GM12878 (cell line): ENCODE data around the gene KCNV2. TPM values are rescaled to one million over a fixed set of nuclear protein-coding genes. Genes with fewer than 3 reads are reported as not detected.

Experiments
- ATAC-seq: fragments of 200-7000 bp; cut with Tn5 transposase; 3 replicates; pipeline ENCODE4 v1.9.1; 2020; ENCODE audit warnings: mild to moderate bottlenecking, moderate library complexity
- BruUV-seq: library from RNA; stranded (reverse); fragments of 400-500 nt; replicated peaks from 2 replicates; lab custom pipeline; 2021; lab: Mats Ljungman, UMichigan
- CTCF ChIA-PET: fragments of 300-600 bp; sonication (Branson Sonifier 250); formaldehyde crosslinking; extraction: SDS; loops from one replicate; lab custom pipeline; 2021; ENCODE audit warnings: inconsistent platforms; lab: Yijun Ruan, JAX
- POLR2A ChIA-PET: fragments of 350-600 bp; formaldehyde crosslinking; extraction: SDS; loops from one replicate; lab custom pipeline; 2021; ENCODE audit warnings: inconsistent platforms; lab: Charles Lee
- RAD21 ChIA-PET: fragments of 300-600 bp; sonication (Branson Sonifier 250); formaldehyde crosslinking; loops from one replicate; lab custom pipeline; 2023; ENCODE audit warnings: antibody characterized with exemption; ENCODE audit not compliant: unreplicated experiment; lab: Charles Lee
- SMC1A ChIA-PET: fragments of 300-600 bp; sonication (Branson Sonifier 250); formaldehyde crosslinking; loops from one replicate; lab custom pipeline; 2023; ENCODE audit not compliant: unreplicated experiment, uncharacterized antibody; lab: Charles Lee
- DNase-seq: peaks from one replicate; pipeline ENCODE4 v3.0.0-alpha.2; 2011; ENCODE audit warnings: low read depth, low spot score
- FAIRE-seq: peaks from 3 replicates; lab custom pipeline; 2011; peaks lifted over from hg19 to GRCh38; lab: Jason Lieb, UNC
- H2AFZ ChIP-seq: 2 replicates; pipeline ENCODE4 v1.6.0; 2011; ENCODE audit warnings: low read depth, low read length, control low read depth; ENCODE audit not compliant: control insufficient read depth
- H3K27ac ChIP-seq: 2 replicates; pipeline ENCODE4 v1.5.1; 2011; ENCODE audit warnings: control low read depth; ENCODE audit not compliant: control insufficient read depth, insufficient read depth
- H3K27me3 ChIP-seq, 2 experiments: replicated peaks in 1 of 2; 2 replicates each; pipeline versions ENCODE4 v1.6.0 to v1.6.1; 2011; ENCODE audit warnings: low read length in 1 of 2; ENCODE audit not compliant: control insufficient read depth in 2 of 2, insufficient read depth in 2 of 2
- H3K36me3 ChIP-seq, 2 experiments: 2 replicates each; pipeline ENCODE4 v1.5.1; 2011; ENCODE audit warnings: low read length in 1 of 2; ENCODE audit not compliant: control insufficient read depth in 2 of 2, insufficient read depth in 2 of 2
- H3K4me1 ChIP-seq: 2 replicates; pipeline ENCODE4 v1.6.1; 2011; ENCODE audit warnings: mild to moderate bottlenecking, low read length, moderate library complexity, mixed read lengths; ENCODE audit not compliant: control insufficient read depth, insufficient read depth
- H3K4me2 ChIP-seq: 2 replicates; pipeline ENCODE4 v1.6.0; 2011; ENCODE audit warnings: control low read depth; ENCODE audit not compliant: control insufficient read depth, insufficient read depth
- H3K4me3 ChIP-seq: fragments of 200-600 bp; sonication (generic); 2 replicates; pipeline ENCODE4 v1.5.1; 2016
- H3K79me2 ChIP-seq: 2 replicates; pipeline ENCODE4 v1.6.0; 2011; ENCODE audit warnings: low read length; ENCODE audit not compliant: control insufficient read depth, insufficient read depth
- H3K9ac ChIP-seq: 2 replicates; pipeline ENCODE4 v1.8.0; 2011; ENCODE audit warnings: low read length, control low read depth, mixed read lengths; ENCODE audit not compliant: control insufficient read depth, insufficient read depth
- H3K9me3 ChIP-seq: replicated peaks from 3 replicates; pipeline ENCODE4 v1.5.1; 2011; ENCODE audit warnings: mild to moderate bottlenecking, low read length; ENCODE audit not compliant: control insufficient read depth, insufficient read depth
- H4K20me1 ChIP-seq: 2 replicates; pipeline ENCODE4 v1.6.0; 2011; ENCODE audit not compliant: control insufficient read depth, insufficient read depth
- BCL11A ChIP-seq: IDR thresholded peaks from 2 replicates; pipeline ENCODE4 v1.6.1; 2011; ENCODE audit warnings: low read depth, low read length
- CHD1 ChIP-seq: IDR thresholded peaks from 2 replicates; pipeline ENCODE4 v1.6.1; 2012; ENCODE audit warnings: low read depth, low read length, improper control_type of control experiment
- EGR1 ChIP-seq, 2 experiments: IDR thresholded peaks; 1 replicate in 1 of 2; 2 replicates in 1 of 2; pipeline ENCODE4 v1.6.1; 2011 to 2012; ENCODE audit warnings: low read depth in 2 of 2, low read length in 2 of 2, borderline replicate concordance in 1 of 2, mild to moderate bottlenecking in 1 of 2, moderate library complexity in 1 of 2
- ESRRA ChIP-seq: IDR thresholded peaks from 2 replicates; pipeline ENCODE4 v1.6.1; 2012; ENCODE audit warnings: mild to moderate bottlenecking, low read length, improper control_type of control experiment
- FOXM1 ChIP-seq: IDR thresholded peaks from 2 replicates; pipeline ENCODE4 v1.6.1; 2012; ENCODE audit warnings: low read depth, mild to moderate bottlenecking, inconsistent platforms, low read length, moderate library complexity
- HDAC6 ChIP-seq: fragments of 200-600 bp; sonication (generic); IDR thresholded peaks from one replicate; pipeline ENCODE4 v1.8.0; 2017; ENCODE audit warnings: antibody characterized with exemption; ENCODE audit not compliant: unreplicated experiment
- HDGF ChIP-seq: fragments of 450-650 bp; IDR thresholded peaks from 2 replicates; pipeline ENCODE4 v1.6.1; 2016; ENCODE audit warnings: antibody characterized with exemption
- LARP7 ChIP-seq: fragments of 450-650 bp; IDR thresholded peaks from 2 replicates; pipeline ENCODE4 v1.6.1; 2017; ENCODE audit warnings: mild to moderate bottlenecking
- MTA2 ChIP-seq: fragments of 450-650 bp; IDR thresholded peaks from 2 replicates; pipeline ENCODE4 v1.6.1; 2016; ENCODE audit warnings: low read depth, mild to moderate bottlenecking, moderate library complexity
- MYC ChIP-seq: IDR thresholded peaks from 2 replicates; pipeline ENCODE4 v1.6.1; 2011; ENCODE audit warnings: mild to moderate bottlenecking, low read length, moderate library complexity, inconsistent platforms; ENCODE audit not compliant: insufficient read depth, insufficient replicate concordance, insufficient read length, severe bottlenecking
- NR2C1 ChIP-seq: fragments of 450-650 bp; IDR thresholded peaks from 2 replicates; pipeline ENCODE4 v1.6.1; 2017; ENCODE audit warnings: antibody characterized with exemption, mild to moderate bottlenecking, moderate library complexity
- RAD51 ChIP-seq: fragments of 450-650 bp; IDR thresholded peaks from 2 replicates; pipeline ENCODE4 v1.6.1; 2016; ENCODE audit warnings: moderate library complexity, mild to moderate bottlenecking, inconsistent platforms
- RBBP5 ChIP-seq: fragments of 200-600 bp; sonication (generic); conservative IDR thresholded peaks from 2 replicates; pipeline ENCODE4 v1.6.1; 2016
- SMAD5 ChIP-seq: IDR thresholded peaks from 2 replicates; pipeline ENCODE4 v1.6.1; 2016; ENCODE audit warnings: antibody characterized with exemption, low read depth
- SMC3 ChIP-seq: IDR thresholded peaks from 2 replicates; pipeline ENCODE4 v1.6.1; 2011; ENCODE audit warnings: low read length, improper control_type of control experiment, borderline replicate concordance
- TBL1XR1 ChIP-seq: IDR thresholded peaks from 2 replicates; pipeline ENCODE4 v1.6.1; 2012; ENCODE audit warnings: low read depth, low read length, improper control_type of control experiment
- ZNF274 ChIP-seq: IDR thresholded peaks from one replicate; pipeline ENCODE4 v1.8.0; 2011; ENCODE audit not compliant: insufficient read length, insufficient read depth
- ZNF622 ChIP-seq: fragments of 450-650 bp; IDR thresholded peaks from 2 replicates; pipeline ENCODE4 v1.6.1; 2017; ENCODE audit warnings: mild to moderate bottlenecking, inconsistent platforms
- WGBS: methylation state at CpG from one replicate; pipeline ENCODE4 v1.1.6; 2016; ENCODE audit warnings: low lambda C conversion rate; ENCODE audit not compliant: insufficient replicate concordance, insufficient coverage; ENCODE audit errors: missing lambda C conversion rate; 5-methylcytosine and 5-hydroxymethylcytosine counted together
- in situ Hi-C: fragments of 300-500 bp; cut with MboI; formaldehyde crosslinking; loops from 9 replicates; pipeline ENCODE4 v1.14.3; 2018; ENCODE audit warnings: mixed read lengths
- intact Hi-C: fragments of 100-400 bp; cut with micrococcal nuclease; formaldehyde crosslinking; loops from one replicate; pipeline ENCODE4 v1.14.2; 2022; ENCODE audit not compliant: unreplicated experiment
- polyA plus RNA-seq, 11 experiments: library from polyadenylated mRNA; depleted of rRNA in 4 of 11; unstranded in 6 of 11; stranded (reverse) in 5 of 11; fragments of >200 nt; fragmentation: Nextera tagmentation in 4 of 11; fragmentation: Illumina TruSeq in 1 of 11; extraction: Ambion mirVana in 4 of 11; extraction: Trizol in 1 of 11; gene quantifications; 1 replicate in 1 of 11; 2 replicates in 10 of 11; pipeline versions ENCODE4 v1.2.1 to v1.2.3, GENCODE V29; 2011 to 2016; ENCODE audit warnings: inconsistent platforms in 2 of 11, missing spikeins in 2 of 11, low read depth in 1 of 11
- total RNA-seq, 4 experiments: library from RNA; depleted of rRNA in 3 of 4; stranded (reverse); fragments of >200 nt in 3 of 4; fragmentation: Illumina TruSeq in 1 of 4; extraction: Trizol in 1 of 4; gene quantifications; 2 replicates each; pipeline versions ENCODE4 v1.2.1 to v1.2.3, GENCODE V29; 2013 to 2021
- TF ChIP-seq, protein P1 (sequence below): fragments of 450-650 bp; IDR thresholded peaks from 2 replicates; pipeline ENCODE4 v1.6.1; 2017; ENCODE audit warnings: antibody characterized with exemption, mild to moderate bottlenecking, moderate library complexity
- TF ChIP-seq, protein P2 (sequence below): fragments of 450-650 bp; formaldehyde crosslinking; IDR thresholded peaks from 2 replicates; pipeline ENCODE4 v1.4.0; 2020; ENCODE audit warnings: mild to moderate bottlenecking, moderate library complexity

KCNV2 gene
- total and polyA plus RNA-seq, 10 of the 15 experiments (the other 5 are each of a cell fraction or from before 2014, with no cell fraction given), result 0.04 to 0.37 (median 0.09) TPM; not detected in 4

GRCh38 chr9:2676466-2676865 is 40.8 kb upstream of the KCNV2 start:
- DNase-seq (no peak), FAIRE-seq (no peak), ATAC-seq (no peak)
- Histone ChIP-seq H3K36me3 (no peaks in the 10 kb centered on the region), H3K9me3 (no peaks in the 10 kb centered on the region), H3K4me3 (no peak overlapping the region), H3K27ac (no peak overlapping the region), H3K4me2 (no peak overlapping the region), H3K9ac (no peak overlapping the region), H3K4me1 (no peaks in the 10 kb centered on the region), H3K27me3 (no peaks in the 10 kb centered on the region), H4K20me1 (no peaks in the 10 kb centered on the region), H3K79me2 (no peaks in the 10 kb centered on the region), H2AFZ (no peak overlapping the region)
- ChIA-PET CTCF (no interaction called here), POLR2A (no interaction called here), RAD21 (no interaction called here), SMC1A (no interaction called here)
- TF ChIP-seq MTA2 (no peak), RBBP5 (no peak), HDGF (no peak), EGR1 (IDR thresholded peaks at IDR 0.05; ENCODE audit: borderline replicate concordance in 1 of 2, low read depth in 2 of 2, low read length in 2 of 2) (no peak), RAD51 (no peak), NR2C1 (no peak), FOXM1 (no peak), HDAC6 (no peak), TBL1XR1 (no peak), LARP7 (no peak), ZNF274 (no peak), MYC (no peak), CHD1 (no peak), SMAD5 (no peak), SMC3 (no peak), BCL11A (no peak), ZNF622 (no peak), ESRRA (no peak)
- TF ChIP-seq, protein P1, sequence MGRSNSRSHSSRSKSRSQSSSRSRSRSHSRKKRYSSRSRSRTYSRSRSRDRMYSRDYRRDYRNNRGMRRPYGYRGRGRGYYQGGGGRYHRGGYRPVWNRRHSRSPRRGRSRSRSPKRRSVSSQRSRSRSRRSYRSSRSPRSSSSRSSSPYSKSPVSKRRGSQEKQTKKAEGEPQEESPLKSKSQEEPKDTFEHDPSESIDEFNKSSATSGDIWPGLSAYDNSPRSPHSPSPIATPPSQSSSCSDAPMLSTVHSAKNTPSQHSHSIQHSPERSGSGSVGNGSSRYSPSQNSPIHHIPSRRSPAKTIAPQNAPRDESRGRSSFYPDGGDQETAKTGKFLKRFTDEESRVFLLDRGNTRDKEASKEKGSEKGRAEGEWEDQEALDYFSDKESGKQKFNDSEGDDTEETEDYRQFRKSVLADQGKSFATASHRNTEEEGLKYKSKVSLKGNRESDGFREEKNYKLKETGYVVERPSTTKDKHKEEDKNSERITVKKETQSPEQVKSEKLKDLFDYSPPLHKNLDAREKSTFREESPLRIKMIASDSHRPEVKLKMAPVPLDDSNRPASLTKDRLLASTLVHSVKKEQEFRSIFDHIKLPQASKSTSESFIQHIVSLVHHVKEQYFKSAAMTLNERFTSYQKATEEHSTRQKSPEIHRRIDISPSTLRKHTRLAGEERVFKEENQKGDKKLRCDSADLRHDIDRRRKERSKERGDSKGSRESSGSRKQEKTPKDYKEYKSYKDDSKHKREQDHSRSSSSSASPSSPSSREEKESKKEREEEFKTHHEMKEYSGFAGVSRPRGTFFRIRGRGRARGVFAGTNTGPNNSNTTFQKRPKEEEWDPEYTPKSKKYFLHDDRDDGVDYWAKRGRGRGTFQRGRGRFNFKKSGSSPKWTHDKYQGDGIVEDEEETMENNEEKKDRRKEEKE, result no peak
- TF ChIP-seq, protein P2, sequence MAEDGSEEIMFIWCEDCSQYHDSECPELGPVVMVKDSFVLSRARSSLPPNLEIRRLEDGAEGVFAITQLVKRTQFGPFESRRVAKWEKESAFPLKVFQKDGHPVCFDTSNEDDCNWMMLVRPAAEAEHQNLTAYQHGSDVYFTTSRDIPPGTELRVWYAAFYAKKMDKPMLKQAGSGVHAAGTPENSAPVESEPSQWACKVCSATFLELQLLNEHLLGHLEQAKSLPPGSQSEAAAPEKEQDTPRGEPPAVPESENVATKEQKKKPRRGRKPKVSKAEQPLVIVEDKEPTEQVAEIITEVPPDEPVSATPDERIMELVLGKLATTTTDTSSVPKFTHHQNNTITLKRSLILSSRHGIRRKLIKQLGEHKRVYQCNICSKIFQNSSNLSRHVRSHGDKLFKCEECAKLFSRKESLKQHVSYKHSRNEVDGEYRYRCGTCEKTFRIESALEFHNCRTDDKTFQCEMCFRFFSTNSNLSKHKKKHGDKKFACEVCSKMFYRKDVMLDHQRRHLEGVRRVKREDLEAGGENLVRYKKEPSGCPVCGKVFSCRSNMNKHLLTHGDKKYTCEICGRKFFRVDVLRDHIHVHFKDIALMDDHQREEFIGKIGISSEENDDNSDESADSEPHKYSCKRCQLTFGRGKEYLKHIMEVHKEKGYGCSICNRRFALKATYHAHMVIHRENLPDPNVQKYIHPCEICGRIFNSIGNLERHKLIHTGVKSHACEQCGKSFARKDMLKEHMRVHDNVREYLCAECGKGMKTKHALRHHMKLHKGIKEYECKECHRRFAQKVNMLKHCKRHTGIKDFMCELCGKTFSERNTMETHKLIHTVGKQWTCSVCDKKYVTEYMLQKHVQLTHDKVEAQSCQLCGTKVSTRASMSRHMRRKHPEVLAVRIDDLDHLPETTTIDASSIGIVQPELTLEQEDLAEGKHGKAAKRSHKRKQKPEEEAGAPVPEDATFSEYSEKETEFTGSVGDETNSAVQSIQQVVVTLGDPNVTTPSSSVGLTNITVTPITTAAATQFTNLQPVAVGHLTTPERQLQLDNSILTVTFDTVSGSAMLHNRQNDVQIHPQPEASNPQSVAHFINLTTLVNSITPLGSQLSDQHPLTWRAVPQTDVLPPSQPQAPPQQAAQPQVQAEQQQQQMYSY (CRISPR knock-in tag), result no peak
- in situ Hi-C loops (no loop called here), intact Hi-C loops (no loop called here)
- 43% methylated on average over 4 of the region's 4 CpGs for WGBS
- BruUV-seq, result no TSS peak
